ENCODE data around the gene DSCAML1.

Gene DSCAML1

GRCh38 chr11:117627259-117627658 lies 169.8 kb downstream of the DSCAML1 start:
- Histone ChIP-seq H3K4me1 (ENCODE audit: control insufficient read depth in 1 of 2, insufficient read depth in 2 of 2, low read length in 2 of 2) (no peaks in the 10 kb centered on the region), H2AK5ac (ENCODE audit: low read length) (no peak overlapping the region), H2BK120ac (ENCODE audit: insufficient read depth, low read length, poor library complexity) (no peak overlapping the region), H4K91ac (ENCODE audit: low read depth, low read length) (no peak overlapping the region), H3K79me1 (ENCODE audit: low read length) (no peaks in the 10 kb centered on the region), H3K36me3 (ENCODE audit: control insufficient read depth in 1 of 2, insufficient read depth in 2 of 2, low read length in 2 of 2) (no peaks in the 10 kb centered on the region), H2AFZ (ENCODE audit: insufficient read depth, low read length, poor library complexity) (no peak overlapping the region), H3K27me3 (ENCODE audit: insufficient read depth, low read length) (no peaks in the 10 kb centered on the region), H4K8ac (ENCODE audit: low read depth, low read length) (no peak overlapping the region), H3K27ac (ENCODE audit: low read depth, low read length) (no peak overlapping the region), H3K4ac (ENCODE audit: low read depth, low read length) (no peak overlapping the region), H4K12ac (ENCODE audit: low read depth, low read length) (no peak overlapping the region), H3K4me3 (ENCODE audit: low read depth, low read length) (no peak overlapping the region), H3K4me2 (ENCODE audit: low read length) (no peak overlapping the region), H3K9ac (ENCODE audit: low read length) (no peak overlapping the region), H2BK5ac (ENCODE audit: low read depth, low read length, poor library complexity) (no peak overlapping the region), H3K23ac (ENCODE audit: low read length) (no peak overlapping the region), H3K79me2 (ENCODE audit: control insufficient read depth, insufficient read depth, low read length, poor library complexity) (no peaks in the 10 kb centered on the region), H3K14ac (ENCODE audit: low read length) (no peak overlapping the region), H3K9me3 (ENCODE audit: insufficient read depth, low read depth, low read length) (no peaks in the 10 kb centered on the region), H2BK12ac (ENCODE audit: low read length) (no peak overlapping the region), H3K18ac (ENCODE audit: low read length) (no peak overlapping the region)
- no peak for DNase-seq
- WGBS (ENCODE audit: extremely low coverage, insufficient coverage, insufficient read length), result no CpG with 5 or more reads among the region's 13 CpGs

DNA sequence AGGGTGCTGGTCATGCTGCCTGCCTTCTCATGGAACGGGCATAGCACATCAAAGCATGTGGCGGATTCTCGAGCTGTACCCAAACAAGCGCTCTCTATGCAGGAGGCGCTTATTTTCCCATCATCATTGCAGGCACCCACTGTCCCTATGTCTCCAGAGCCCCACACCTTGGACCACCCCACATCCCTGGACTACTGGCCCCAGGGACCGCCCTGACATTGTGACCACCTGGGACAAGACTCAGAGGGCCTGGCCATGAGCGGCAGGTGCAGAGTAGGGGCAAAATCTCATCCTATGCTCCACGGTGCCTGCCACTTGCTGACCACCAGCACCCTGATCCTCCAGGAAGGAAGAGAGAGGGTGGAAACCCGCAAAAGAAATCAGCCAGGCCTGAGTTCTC lies 170.4 kb downstream of the DSCAML1 start:
- no peak overlapping the region for H2AFZ ChIP-seq (ENCODE audit: insufficient read depth, low read length, poor library complexity)
- no peaks in the 10 kb centered on the region for H3K4me1 ChIP-seq (ENCODE audit: control insufficient read depth in 1 of 2, insufficient read depth in 2 of 2, low read length in 2 of 2)
- H4K91ac ChIP-seq (ENCODE audit: low read depth, low read length), result no peak overlapping the region
- no peak overlapping the region for H2AK5ac ChIP-seq (ENCODE audit: low read length)
- no peak overlapping the region for H3K4me2 ChIP-seq (ENCODE audit: low read length)
- no peak overlapping the region for H2BK120ac ChIP-seq (ENCODE audit: insufficient read depth, low read length, poor library complexity)
- no peak overlapping the region for H3K14ac ChIP-seq (ENCODE audit: low read length)
- H3K4ac ChIP-seq (ENCODE audit: low read depth, low read length), result no peak overlapping the region
- no peak overlapping the region for H2BK5ac ChIP-seq (ENCODE audit: low read depth, low read length, poor library complexity)
- H4K8ac ChIP-seq (ENCODE audit: low read depth, low read length), result no peak overlapping the region
- H3K23ac ChIP-seq (ENCODE audit: low read length), result no peak overlapping the region
- no peak for DNase-seq
- H3K9ac ChIP-seq (ENCODE audit: low read length), result no peak overlapping the region
- no peak overlapping the region for H2BK12ac ChIP-seq (ENCODE audit: low read length)
- no peak overlapping the region for H4K12ac ChIP-seq (ENCODE audit: low read depth, low read length)
- no peaks in the 10 kb centered on the region for H3K79me1 ChIP-seq (ENCODE audit: low read length)
- no CpG with 5 or more reads among the region's 9 CpGs for WGBS (ENCODE audit: extremely low coverage, insufficient coverage, insufficient read length)
- no peaks in the 10 kb centered on the region for H3K27me3 ChIP-seq (ENCODE audit: insufficient read depth, low read length)
- H3K79me2 ChIP-seq (ENCODE audit: control insufficient read depth, insufficient read depth, low read length, poor library complexity), result no peaks in the 10 kb centered on the region
- no peak overlapping the region for H3K18ac ChIP-seq (ENCODE audit: low read length)
- H3K9me3 ChIP-seq (ENCODE audit: insufficient read depth, low read depth, low read length), result no peaks in the 10 kb centered on the region
- H3K4me3 ChIP-seq (ENCODE audit: low read depth, low read length), result no peak overlapping the region
- no peaks in the 10 kb centered on the region for H3K36me3 ChIP-seq (ENCODE audit: control insufficient read depth in 1 of 2, insufficient read depth in 2 of 2, low read length in 2 of 2)
- no peak overlapping the region for H3K27ac ChIP-seq (ENCODE audit: low read depth, low read length)

DNA sequence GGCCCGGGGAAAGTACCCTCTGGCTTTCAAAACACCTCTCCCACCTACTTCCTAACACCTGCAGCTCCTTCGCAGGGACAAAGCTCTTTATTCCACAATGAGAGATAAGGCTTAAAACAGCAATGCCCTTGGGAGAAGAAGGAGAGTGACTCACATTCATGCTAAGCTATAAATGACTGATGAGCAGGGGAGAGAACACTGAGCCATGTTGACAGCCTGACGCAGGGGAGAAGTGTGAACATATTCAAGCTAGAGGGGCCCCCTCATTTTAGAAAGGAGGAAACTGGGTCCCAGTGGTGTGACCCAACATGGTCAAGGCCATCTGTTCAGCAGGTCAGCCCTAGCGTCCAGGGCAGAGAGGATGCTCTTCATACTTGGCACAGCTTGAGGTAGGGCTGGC lies 171.8 kb downstream of the DSCAML1 start:
- Histone ChIP-seq H4K91ac (ENCODE audit: low read depth, low read length) (no peak overlapping the region), H3K23ac (ENCODE audit: low read length) (no peak overlapping the region), H2BK5ac (ENCODE audit: low read depth, low read length, poor library complexity) (no peak overlapping the region), H3K4ac (ENCODE audit: low read depth, low read length) (no peak overlapping the region), H2BK120ac (ENCODE audit: insufficient read depth, low read length, poor library complexity) (no peak overlapping the region), H4K8ac (ENCODE audit: low read depth, low read length) (no peak overlapping the region), H3K27me3 (ENCODE audit: insufficient read depth, low read length) (no peaks in the 10 kb centered on the region), H3K18ac (ENCODE audit: low read length) (no peak overlapping the region), H3K9me3 (ENCODE audit: insufficient read depth, low read depth, low read length) (no peaks in the 10 kb centered on the region), H3K9ac (ENCODE audit: low read length) (no peak overlapping the region), H3K79me1 (ENCODE audit: low read length) (no peaks in the 10 kb centered on the region), H3K4me2 (ENCODE audit: low read length) (no peak overlapping the region), H2AK5ac (ENCODE audit: low read length) (no peak overlapping the region), H3K4me3 (ENCODE audit: low read depth, low read length) (no peak overlapping the region), H3K36me3 (ENCODE audit: control insufficient read depth in 1 of 2, insufficient read depth in 2 of 2, low read length in 2 of 2) (no peaks in the 10 kb centered on the region), H3K4me1 (ENCODE audit: control insufficient read depth in 1 of 2, insufficient read depth in 2 of 2, low read length in 2 of 2) (no peaks in the 10 kb centered on the region), H3K79me2 (ENCODE audit: control insufficient read depth, insufficient read depth, low read length, poor library complexity) (no peaks in the 10 kb centered on the region), H3K14ac (ENCODE audit: low read length) (no peak overlapping the region), H2BK12ac (ENCODE audit: low read length) (no peak overlapping the region), H3K27ac (ENCODE audit: low read depth, low read length) (no peak overlapping the region), H4K12ac (ENCODE audit: low read depth, low read length) (no peak overlapping the region), H2AFZ (ENCODE audit: insufficient read depth, low read length, poor library complexity) (no peak overlapping the region)
- DNase-seq, result no peak
- no CpG with 5 or more reads among the region's 4 CpGs for WGBS (ENCODE audit: extremely low coverage, insufficient coverage, insufficient read length)

GRCh38 chr11:117623831-117624271 lies 173.2 kb downstream of the DSCAML1 start:
- Histone ChIP-seq H2BK12ac (ENCODE audit: low read length) (no peak overlapping the region), H3K27ac (ENCODE audit: low read depth, low read length) (no peak overlapping the region), H3K4me2 (ENCODE audit: low read length) (no peak overlapping the region), H4K12ac (ENCODE audit: low read depth, low read length) (no peak overlapping the region), H3K18ac (ENCODE audit: low read length) (no peak overlapping the region), H3K23ac (ENCODE audit: low read length) (no peak overlapping the region), H2BK5ac (ENCODE audit: low read depth, low read length, poor library complexity) (no peak overlapping the region), H4K8ac (ENCODE audit: low read depth, low read length) (no peak overlapping the region), H3K36me3 (ENCODE audit: control insufficient read depth in 1 of 2, insufficient read depth in 2 of 2, low read length in 2 of 2) (no peaks in the 10 kb centered on the region), H2BK120ac (ENCODE audit: insufficient read depth, low read length, poor library complexity) (no peak overlapping the region), H3K79me1 (ENCODE audit: low read length) (no peaks in the 10 kb centered on the region), H2AFZ (ENCODE audit: insufficient read depth, low read length, poor library complexity) (no peak overlapping the region), H3K9me3 (ENCODE audit: insufficient read depth, low read depth, low read length) (no peaks in the 10 kb centered on the region), H3K4ac (ENCODE audit: low read depth, low read length) (no peak overlapping the region), H3K4me3 (ENCODE audit: low read depth, low read length) (no peak overlapping the region), H3K14ac (ENCODE audit: low read length) (no peak overlapping the region), H3K27me3 (ENCODE audit: insufficient read depth, low read length) (no peaks in the 10 kb centered on the region), H4K91ac (ENCODE audit: low read depth, low read length) (no peak overlapping the region), H3K4me1 (ENCODE audit: control insufficient read depth in 1 of 2, insufficient read depth in 2 of 2, low read length in 2 of 2) (no peaks in the 10 kb centered on the region), H2AK5ac (ENCODE audit: low read length) (no peak overlapping the region), H3K79me2 (ENCODE audit: control insufficient read depth, insufficient read depth, low read length, poor library complexity) (no peaks in the 10 kb centered on the region), H3K9ac (ENCODE audit: low read length) (no peak overlapping the region)
- no peak for DNase-seq
- WGBS (ENCODE audit: extremely low coverage, insufficient coverage, insufficient read length), result no CpG with 5 or more reads among the region's 2 CpGs
